22Rv1 (cell line): ENCODE measurements around the gene FAM83E.
"Not testable (repeated sequence)": the region's sequence is repeated elsewhere in the genome, so short reads cannot be mapped to it uniquely, and the experiment has no call there.

Experiments
- H3K27ac ChIP-seq: fragments of 450-650 bp; 2 replicates; pipeline ENCODE4 v1.5.1; 2017
- CTCF ChIP-seq: fragments of 450-650 bp; IDR thresholded peaks from 2 replicates; pipeline ENCODE4 v1.5.1; 2017; ENCODE audit warnings: mild to moderate bottlenecking
- ZFX ChIP-seq: fragments of 450-650 bp; IDR thresholded peaks from 2 replicates; pipeline ENCODE4 v1.6.1; 2017; ENCODE audit warnings: antibody characterized with exemption, borderline replicate concordance

Gene FAM83E

GRCh38 chr19:48614436-48615230, at the start of gene FAM83E:
FAM83E (minus strand) TSS chr19:48615076; CDS start chr19:48613372, 1,704 bp downstream.
- peak within 1 kb of the TSS; percentile 57 for H3K27ac ChIP-seq
- TF ChIP-seq ZFX = no peak
- no peak for TF ChIP-seq CTCF

GRCh38 chr19:48664476-48664875, 49.6 kb upstream of the FAM83E start:
- no peak for TF ChIP-seq CTCF
- TF ChIP-seq ZFX = no peak

GRCh38 chr19:48663667-48664066, 48.8 kb upstream of the FAM83E start:
- TF ChIP-seq ZFX (no peak), CTCF (no peak)
- no peak overlapping the region for H3K27ac ChIP-seq

More at GRCh38 chr19:48664476-48664875, 49.6 kb upstream of the FAM83E start:
- no peak overlapping the region for H3K27ac ChIP-seq

- no peak for TF ChIP-seq CTCF
- peak overlapping the region; percentile 69; the same call in 1 of the 2 replicates for H3K27ac ChIP-seq
Measured at GRCh38 chr19:48661711-48662090, 46.8 kb upstream of the FAM83E start.

GRCh38 chr19:48660852-48661710, 46.2 kb upstream of the FAM83E start:
- TF ChIP-seq ZFX (no peak), CTCF (no peak)
- peak overlapping the region; percentile 69 for H3K27ac ChIP-seq

GRCh38 chr19:48659768-48660167, 44.9 kb upstream of the FAM83E start:
- H3K27ac ChIP-seq = no peak overlapping the region
- TF ChIP-seq CTCF = no peak
- TF ChIP-seq ZFX = no peak

- H3K27ac ChIP-seq = no peak overlapping the region
- TF ChIP-seq CTCF (no peak), ZFX (no peak)
Measured at GRCh38 chr19:48658483-48658882, 43.6 kb upstream of the FAM83E start.

- not testable (repeated sequence) for H3K27ac ChIP-seq
Measured at GRCh38 chr19:48657828-48658227, 43.0 kb upstream of the FAM83E start.
